CD4-positive, alpha-beta T cell treated with Interferon gamma for 1 hour (primary cell): Measurements from ENCODE around the gene ACTR1A.
"Not testable (repeated sequence)": the region's sequence is repeated elsewhere in the genome, so short reads cannot be mapped to it uniquely, and the experiment has no call there.

ENCODE experiments used
- DNase-seq: peaks from one replicate; pipeline ENCODE4 v3.0.0-alpha.2; 2020

The ACTR1A gene

DNA sequence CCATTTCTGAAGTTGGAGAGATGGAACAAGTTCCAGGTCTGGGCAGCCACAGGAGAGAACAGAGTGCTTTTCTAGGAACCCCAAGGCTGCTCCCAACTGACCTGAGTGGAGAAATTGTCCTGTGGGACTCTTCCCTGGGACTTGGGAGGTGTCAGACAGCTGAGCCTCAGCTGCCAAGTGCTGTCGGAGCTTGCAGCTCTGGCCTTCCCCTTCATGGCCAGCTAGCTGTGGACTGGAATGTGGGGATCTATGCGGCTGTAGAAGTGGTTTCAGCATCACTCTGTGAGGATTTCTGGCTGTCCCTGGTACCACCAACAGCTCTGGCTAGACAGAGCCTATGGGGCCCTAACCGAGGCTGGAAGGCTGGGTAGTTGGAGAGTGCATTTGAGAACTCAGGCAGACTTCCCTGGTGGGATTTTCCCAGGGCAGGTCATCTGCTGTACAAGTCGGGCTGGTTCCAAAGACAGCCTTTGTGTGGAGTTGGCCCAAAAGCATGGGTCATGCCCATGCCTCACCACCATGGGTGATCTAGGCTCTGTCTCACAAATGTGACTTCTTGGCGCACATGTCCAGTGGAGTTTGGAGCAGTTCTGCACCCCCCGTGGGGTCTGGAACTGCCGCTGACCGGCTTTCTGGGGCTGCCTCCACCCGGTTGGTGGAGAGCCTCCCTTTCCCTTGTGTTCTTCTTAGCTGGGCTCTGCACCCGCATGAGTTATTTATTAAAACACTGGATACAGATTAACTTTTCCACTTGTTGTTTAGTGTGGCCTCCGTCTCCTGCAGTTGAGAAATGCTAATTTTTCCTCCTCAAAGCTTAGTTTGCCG is 12.2 kb upstream of the ACTR1A start:
- no peak for DNase-seq

DNA sequence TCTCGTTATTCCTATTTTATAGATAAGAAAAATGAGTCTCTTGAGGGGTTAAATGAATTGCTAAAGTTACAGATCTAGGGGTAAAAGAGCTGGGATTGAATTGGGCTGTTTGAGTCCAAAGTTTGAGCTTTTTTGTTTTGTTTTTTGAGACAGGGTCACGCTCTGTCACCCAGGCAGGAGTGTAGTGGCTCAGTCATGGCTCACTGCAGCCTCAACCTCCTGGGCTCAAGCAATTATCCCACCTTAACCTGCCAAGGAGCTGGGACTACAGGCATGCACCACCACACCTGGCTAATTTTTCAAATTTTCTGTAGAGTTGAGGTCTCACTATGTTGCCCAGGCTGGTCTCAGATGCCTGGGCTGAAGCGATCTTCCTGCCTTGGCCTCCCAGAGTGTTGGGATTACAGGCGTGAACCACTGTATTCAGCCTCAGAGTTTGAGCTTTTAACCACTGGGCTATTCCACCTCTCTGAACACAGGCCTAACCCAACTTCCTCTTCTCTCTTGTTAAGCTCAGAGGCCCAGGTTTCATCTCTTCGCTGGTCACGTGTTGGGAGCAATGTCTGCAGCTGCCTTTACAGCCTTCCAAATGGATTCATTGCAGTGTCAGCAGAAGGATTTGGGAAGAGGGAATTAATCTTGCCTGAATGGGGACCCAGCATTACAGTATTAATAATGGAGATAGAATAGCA is 9.2 kb upstream of the ACTR1A start:
- DNase-seq: no peak

DNA sequence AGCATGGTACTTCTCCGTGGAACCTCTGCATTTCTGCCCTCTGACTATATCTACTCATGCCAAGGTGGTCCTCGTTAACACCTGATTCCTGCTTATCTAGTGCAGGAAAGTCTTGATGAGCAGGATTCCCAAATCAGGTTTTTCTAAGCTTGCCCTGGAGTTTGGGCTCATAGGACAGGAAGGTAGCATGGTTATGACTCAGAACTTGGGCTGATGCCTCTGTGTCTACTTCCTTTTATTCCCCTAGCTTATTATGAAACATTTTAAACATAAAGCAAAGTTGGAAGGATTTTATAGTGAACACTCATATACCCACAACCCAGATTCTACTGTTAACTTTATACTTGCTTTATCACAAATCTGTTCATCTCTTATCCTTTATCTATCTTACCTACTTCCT is 6.9 kb upstream of the ACTR1A start:
- no peak for DNase-seq

DNA sequence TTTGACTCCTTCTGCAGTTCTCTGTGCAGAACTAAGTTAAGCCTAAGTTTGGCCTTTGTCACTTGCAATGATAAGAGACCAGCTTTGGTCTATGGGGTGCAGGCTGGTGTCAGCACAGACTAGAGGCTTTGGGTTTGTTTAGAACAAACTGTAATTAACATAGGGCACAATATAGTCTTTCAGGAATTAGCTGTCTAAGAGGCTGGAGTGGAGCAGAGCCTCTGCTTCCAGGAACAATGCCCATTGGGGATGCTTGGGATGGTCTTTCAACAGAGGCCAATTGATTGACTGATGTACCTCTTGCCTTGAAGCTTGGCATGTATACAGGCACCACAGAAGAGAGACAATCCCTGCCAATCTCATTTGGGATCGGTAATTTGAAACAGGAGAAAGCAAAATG is 6.0 kb upstream of the ACTR1A start:
- no peak for DNase-seq

DNA sequence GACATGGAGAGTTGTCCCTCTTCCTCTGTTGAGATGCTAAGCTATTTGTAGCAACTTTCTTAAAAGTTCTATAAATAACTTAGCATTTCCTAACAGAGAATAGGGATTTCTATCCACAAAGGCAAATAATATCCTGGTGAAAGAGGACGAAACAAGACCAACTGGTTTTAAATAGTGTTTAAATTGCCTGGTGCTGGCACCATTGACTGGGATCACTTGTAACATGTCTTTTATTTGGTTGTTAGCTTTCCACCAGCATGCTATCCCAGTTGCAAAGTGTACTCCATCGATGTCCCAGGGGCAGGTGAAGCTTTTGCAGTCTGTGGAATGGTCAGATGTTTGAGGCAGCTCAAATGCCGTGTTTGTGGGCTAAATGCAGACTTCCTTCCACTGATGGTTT is 5.0 kb upstream of the ACTR1A start:
- no peak for DNase-seq

GRCh38 chr10:102505462-102506115 is 3.1 kb upstream of the ACTR1A start:
- DNase-seq: no peak

GRCh38 chr10:102504976-102505300 is 2.4 kb upstream of the ACTR1A start:
- DNase-seq: no peak

DNA sequence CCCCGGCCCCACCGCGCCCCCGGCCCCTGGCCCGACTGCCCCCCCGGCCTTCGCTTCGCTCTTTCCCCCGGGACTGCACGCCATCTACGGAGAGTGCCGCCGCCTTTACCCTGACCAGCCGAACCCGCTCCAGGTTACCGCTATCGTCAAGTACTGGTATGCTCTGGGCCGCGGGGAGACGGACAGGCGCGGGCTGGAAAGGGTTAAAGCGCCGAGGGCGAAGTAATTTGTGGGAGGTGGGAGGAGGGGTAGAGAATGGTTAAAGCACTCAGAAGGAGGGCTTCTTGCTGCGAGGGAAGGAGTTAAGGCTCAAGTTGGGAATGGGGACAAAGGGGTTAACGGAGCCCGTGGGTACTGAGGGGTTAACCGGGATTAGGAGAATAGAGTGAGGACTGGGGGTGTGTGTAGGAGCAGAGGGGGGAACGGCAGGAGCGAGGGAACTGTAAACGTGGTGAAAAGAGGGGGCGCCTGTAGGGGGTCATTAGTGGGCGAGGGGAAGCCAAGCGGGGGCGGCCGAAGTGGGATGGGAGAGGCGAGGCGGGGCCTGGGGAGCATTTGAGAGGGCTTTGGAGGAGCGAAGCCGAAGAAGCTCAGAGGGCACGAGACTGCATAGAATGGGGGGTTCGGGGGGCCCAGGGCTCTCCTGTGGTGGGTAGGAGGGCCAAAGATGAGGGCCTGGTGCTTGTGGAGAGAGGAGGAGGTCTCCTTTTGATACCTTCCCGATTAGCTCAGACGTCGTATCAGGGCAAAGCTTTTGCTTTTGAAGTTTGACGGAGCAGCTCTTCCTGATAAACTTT is 1.9 kb upstream of the ACTR1A start:
- no peak for DNase-seq

GRCh38 chr10:102503264-102504178 is 1.0 kb upstream of the ACTR1A start, which contains the start of gene SUFU:
Gene SUFU (plus strand): TSS chr10:102503972. CDS start chr10:102504153, 181 bp downstream.
- DNase-seq: peak; percentile 99

DNA sequence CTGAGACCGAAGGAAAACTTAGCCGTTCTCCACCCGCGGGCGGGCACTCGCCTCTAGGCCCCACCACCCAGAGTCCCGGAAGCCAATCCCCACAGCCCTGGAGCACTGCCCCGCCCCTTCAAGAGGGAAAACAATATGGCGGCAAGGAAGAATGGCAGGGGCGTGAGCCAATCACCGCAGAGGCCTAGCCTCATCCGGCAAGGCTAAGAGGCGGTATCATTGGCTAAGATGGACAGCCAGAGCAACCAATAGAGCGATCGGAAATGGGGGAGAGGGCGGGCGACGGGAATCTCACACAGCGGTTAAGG is 529 bp downstream of the ACTR1A start:
- DNase-seq: peak; percentile 99

DNA sequence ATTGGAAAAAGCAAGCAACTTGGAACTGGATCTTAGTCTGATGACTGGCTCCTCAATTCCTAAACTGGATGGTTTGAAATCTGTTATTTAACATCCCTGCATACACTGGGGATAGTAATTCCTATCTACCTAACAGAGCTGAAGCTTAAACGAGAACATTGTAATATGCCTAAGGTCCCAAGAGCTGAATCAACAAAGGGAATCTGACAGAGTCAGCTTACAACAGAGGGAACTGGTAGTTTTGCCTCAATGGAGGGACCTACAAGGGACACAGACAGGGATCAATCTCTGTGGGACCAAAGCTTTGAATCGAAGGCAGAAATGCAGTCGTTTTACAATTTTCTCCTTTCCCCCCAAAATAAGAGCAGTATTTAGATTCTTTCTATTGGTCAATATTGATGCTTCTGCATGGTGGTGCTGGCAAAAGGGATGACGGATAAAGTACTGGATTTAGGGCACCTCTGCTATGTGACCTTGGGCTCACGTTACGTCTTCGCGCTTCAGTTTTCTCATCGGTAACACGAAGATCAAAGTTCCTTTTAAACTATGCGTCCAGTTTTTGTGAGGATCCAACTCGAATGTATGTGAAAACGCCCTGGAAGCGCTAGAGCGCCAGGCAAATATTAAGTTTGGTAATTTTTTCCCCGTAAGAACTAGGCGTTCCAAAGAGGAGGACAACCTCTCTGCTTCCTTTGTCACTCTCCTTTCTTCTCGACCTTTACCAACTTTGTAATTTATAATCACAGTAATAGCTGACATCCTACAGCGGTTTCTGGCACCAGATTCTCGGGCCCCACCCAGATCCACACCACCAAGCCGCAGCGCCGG is 1.1 kb downstream of the ACTR1A start:
- no peak for DNase-seq

DNA sequence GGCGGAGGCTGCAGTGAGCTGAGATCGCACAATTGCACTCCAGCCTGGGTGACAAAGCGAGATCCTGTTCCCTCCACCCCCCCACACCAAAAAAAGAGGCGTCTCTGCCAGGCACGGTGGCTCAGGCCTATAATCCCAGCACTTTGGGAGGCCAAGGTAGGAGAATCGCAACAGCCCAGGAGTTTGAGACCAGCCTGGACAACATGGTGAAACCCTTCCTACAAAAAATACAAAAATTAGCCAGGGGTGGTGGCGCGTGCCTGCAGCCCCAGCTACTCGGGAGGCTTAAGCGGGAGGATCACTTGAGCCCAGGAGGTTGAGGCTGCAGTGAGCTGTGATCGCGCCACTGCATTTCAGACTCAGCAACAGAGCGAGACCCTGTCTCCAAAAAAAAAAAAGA is 1.8 kb downstream of the ACTR1A start:
- not testable (repeated sequence) for DNase-seq

GRCh38 chr10:102499356-102499755 is 3.2 kb downstream of the ACTR1A start:
- no peak for DNase-seq

DNA sequence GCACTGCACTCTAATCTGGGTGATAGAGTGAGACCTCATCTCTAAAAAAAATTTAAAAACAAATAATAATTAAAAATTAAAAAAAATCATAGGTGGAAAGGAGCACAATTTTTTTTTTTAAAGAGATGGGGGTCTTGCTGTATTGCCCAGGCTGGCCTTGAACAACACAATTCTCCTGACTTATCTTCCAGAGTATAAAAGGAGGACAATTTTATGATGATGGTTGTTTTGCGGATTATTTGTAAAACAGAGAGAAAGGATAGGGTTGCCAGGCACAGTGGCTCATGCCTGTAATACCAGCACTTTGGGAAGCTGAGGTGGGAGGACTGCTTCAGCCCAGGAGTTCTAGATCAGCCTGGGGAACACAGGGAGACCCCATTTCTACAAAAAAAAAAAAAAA is 5.0 kb downstream of the ACTR1A start:
- no peak for DNase-seq

DNA sequence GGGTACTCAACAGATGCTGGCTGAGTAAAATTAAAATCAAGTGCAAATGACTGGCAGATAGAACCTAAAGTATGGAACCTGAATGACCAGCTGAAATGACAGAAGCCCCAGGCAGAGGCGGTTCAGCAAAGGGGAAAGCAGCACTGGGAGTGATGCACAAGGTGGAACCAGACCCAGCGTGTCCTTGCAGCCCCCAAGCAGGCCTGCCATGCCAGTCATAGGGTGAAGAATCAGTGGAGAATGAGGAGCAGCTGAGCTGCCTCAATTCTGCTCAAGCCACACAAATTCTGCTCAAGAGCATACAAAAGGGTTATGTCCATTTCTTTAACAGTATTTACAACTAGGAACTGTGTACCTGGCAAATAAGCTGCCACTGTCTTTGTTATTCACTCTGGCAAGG is 8.7 kb downstream of the ACTR1A start:
- DNase-seq: no peak

DNA sequence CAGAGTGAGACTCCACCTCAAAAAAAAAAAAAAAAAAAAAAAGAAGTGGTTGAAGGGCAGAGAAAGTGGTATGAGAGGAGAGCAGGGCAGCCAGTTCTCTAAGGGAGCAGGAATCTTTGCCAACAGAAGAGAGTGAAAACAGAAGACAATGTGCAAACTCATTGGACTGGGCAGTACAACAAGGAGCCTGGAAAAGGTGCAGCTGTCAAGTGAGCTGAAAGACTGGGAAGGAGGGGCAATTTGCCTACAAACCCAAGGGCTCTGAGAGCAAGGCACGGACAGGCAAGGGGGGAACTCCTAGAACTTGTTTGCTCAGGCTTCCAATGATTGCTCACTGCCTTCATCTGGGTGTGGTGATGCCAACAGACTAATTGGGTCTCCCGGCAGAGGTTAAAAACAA is 9.5 kb downstream of the ACTR1A start:
- no peak for DNase-seq

- DNase-seq: no peak
Observed at GRCh38 chr10:102492344-102492939, 10.1 kb downstream of the ACTR1A start.

DNA sequence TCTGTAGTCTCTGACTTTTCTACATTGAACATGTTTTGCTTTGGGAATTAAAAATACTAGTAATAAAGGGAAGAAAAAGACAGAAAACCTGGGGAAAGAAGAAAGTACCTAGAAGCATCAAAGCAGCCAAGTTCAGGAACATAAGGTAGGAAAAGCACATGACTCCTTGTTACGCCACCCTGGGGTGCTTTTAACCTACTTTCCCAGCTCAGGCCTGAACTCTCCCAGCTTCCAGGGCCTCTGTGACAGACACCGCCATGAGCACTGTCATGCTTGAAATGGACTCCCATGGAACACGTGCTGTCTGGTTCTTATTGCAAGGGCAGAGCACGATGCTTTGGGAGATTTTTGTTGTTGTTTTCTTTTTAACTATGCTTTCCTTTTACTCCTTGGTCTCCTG is 11.4 kb downstream of the ACTR1A start:
- DNase-seq: no peak

- DNase-seq: no peak
Observed at GRCh38 chr10:102485093-102485784, 17.3 kb downstream of the ACTR1A start.

DNA sequence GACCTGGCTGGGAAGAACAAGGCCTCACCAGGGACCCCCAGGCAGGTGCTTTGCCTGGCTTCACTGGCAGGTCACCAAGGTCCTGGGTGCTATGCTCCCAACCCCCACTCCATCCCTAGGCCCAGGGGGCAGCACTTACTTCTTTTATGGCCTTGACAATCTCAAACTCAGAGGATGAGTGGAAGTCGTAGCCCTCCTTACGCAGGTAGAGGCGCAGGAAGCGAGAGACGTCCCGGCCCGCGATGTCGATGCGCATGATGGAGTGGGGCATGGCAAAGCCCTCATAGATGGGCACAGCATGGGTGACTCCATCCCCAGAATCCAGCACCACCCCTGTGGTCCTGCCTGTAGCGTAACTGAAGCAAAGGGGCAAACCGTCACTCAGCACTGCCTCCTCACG is 18.5 kb downstream of the ACTR1A start:
- DNase-seq: no peak
